ENCODE results near the gene PCED1A.

The PCED1A gene

DNA sequence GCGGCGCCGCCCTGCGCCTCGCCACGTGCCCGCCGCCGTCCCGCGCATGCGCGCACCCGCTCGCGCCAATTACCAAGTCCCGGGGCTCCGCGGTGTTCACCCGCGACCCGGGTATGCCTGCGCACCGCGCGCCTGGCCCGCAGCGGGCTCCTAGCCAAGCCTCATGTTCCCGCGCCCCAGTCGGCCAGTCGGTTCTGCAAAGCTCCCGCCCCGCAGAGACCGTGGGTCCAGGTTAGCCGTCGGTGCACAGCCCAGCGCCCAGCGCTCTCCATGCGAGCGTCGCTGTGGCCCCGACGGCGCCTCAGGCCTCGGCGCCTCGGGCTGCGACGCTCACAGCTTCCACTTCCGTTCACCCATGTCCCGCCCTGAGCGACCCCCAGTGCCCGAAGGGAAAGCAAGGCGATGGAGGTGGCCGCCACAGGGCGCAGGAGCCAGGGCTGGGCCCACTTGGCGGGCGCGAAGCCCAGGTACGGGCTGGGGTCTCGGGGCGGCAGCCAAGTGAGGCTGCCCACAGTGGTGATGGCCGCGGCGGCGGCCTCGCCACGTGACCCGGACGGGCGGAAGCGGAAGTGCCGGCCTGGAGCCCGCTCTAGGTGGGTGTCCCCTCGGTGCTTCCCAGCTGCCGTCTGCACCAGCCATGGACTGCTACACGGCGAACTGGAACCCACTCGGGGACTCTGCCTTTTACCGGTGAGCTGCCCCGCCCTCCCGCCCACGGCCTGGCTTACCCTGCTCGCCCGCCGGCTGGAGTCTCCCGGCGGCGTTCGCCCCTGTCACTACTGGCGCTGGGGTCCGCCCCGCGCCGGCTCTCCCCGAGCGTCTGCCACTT lies at the start of gene PCED1A, which contains the start of gene VPS16:
TSS of gene PCED1A (minus strand) at position 518 of the 829 bp plus-strand sequence. CDS start 743 bp downstream, outside the sequence.
TSS of gene VPS16 (plus strand) at position 608 of the 829 bp plus-strand sequence. CDS start at position 638, 30 bp downstream.
- peak; percentile 93 for DNase-seq (ENCODE audit: low read depth)
- TF ChIP-seq CTCF (IDR thresholded peaks at IDR 0.05; ENCODE audit: insufficient read depth, low read depth, low read length, missing control alignments): no peak
- peak within 1 kb of the TSS; percentile 99 for H3K4me3 ChIP-seq (ENCODE audit: low read depth, low read length)

- TF ChIP-seq CTCF (IDR thresholded peaks at IDR 0.05; ENCODE audit: insufficient read depth, low read depth, low read length, missing control alignments): no peak
- no peak overlapping the region for H3K4me3 ChIP-seq (ENCODE audit: low read depth, low read length)
- DNase-seq (ENCODE audit: low read depth): no peak
Measured at GRCh38 chr20:2889797-2890196, 49.3 kb upstream of the PCED1A start.

DNA sequence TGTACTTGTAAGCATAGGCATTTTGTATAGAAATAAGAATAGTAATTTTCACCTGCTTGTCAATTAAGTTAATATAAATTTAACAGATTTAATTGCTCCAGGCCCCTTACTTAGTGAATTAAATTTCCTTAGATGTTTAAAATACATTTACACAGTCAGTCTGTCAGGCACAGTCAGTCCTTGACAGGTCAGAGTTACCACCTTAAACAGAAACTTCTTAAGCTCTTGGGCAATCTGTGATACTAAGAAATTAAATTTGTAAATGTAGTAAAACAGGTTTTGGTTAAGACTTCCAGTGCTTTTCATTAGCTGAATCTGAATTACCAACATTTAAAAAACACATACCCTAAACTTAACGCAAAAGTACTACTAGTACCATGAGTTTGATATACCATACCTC lies 48.8 kb upstream of the PCED1A start:
- no peak overlapping the region for H3K4me3 ChIP-seq (ENCODE audit: low read depth, low read length)
- no peak for TF ChIP-seq CTCF (IDR thresholded peaks at IDR 0.05; ENCODE audit: insufficient read depth, low read depth, low read length, missing control alignments)
- no peak for DNase-seq (ENCODE audit: low read depth)

- no peak overlapping the region for H3K4me3 ChIP-seq (ENCODE audit: low read depth, low read length)
- no peak for TF ChIP-seq CTCF (IDR thresholded peaks at IDR 0.05; ENCODE audit: insufficient read depth, low read depth, low read length, missing control alignments)
- no peak for DNase-seq (ENCODE audit: low read depth)
Measured at GRCh38 chr20:2888224-2888955, 47.9 kb upstream of the PCED1A start.

- TF ChIP-seq CTCF (IDR thresholded peaks at IDR 0.05; ENCODE audit: insufficient read depth, low read depth, low read length, missing control alignments): no peak
- no peak for DNase-seq (ENCODE audit: low read depth)
- no peak overlapping the region for H3K4me3 ChIP-seq (ENCODE audit: low read depth, low read length)
Measured at GRCh38 chr20:2887715-2888114, 47.3 kb upstream of the PCED1A start.

DNA sequence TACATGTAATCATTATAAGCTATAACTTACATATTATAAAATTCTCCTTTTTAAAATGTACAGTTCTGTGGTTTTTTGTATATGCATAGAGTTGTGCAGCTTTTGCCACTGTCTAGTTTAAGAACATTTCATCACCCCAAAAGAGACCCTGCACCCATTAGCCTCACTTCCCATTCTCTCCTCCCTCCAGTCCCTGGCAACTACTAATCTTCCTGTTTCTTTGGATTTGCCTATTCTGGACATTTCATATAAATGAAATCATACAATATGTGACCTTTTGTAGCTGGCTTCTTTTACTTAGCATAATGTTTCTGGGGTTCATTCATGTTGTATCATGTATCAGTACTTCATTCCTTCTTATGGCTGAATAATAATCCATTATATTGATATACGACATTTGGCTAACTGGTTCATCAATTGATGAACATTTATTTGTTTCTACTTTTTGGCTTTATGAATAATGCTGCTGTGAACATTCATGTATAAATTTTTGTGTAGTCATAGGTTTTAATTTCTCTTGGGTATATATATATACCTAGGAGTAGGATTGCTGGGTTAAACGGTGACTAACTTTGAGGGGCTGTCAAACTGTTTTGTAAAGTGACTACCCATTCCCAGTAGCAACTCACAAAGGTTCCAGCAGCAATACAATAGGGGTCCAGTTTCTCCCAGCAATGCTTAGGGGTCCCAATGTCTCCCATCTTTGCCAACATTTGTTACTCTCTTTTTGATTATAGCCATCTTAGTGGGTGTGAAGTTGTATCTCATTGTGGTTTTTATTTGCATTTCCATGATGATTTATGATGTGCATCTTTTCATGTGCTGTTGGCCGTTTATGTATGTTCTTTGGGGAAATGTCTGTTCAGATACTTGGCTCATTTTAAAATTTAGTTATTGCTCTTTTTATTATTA lies 43.5 kb upstream of the PCED1A start:
- no peak for TF ChIP-seq CTCF (IDR thresholded peaks at IDR 0.05; ENCODE audit: insufficient read depth, low read depth, low read length, missing control alignments)
- no peak overlapping the region for H3K4me3 ChIP-seq (ENCODE audit: low read depth, low read length)
- DNase-seq (ENCODE audit: low read depth): no peak

Measured in GM12865 (cell line).